ENCODE data around the gene B3GNT5. TPM values are rescaled to one million over a fixed set of nuclear protein-coding genes. Genes with fewer than 3 reads are reported as not detected.

Gene B3GNT5
- total and polyA plus RNA-seq, 2 donors (not counting 1 experiment from before 2014, with no cell fraction given): 0.96 to 1.3 TPM

GRCh38 chr3:183277260-183277659 is 24.2 kb downstream of the B3GNT5 start:
- no peak overlapping the region for H2AFZ ChIP-seq (ENCODE audit: low read length)
- H3K79me2 ChIP-seq (ENCODE audit: control insufficient read depth, insufficient read depth, low read length): no peaks in the 10 kb centered on the region
- no peak for TF ChIP-seq EZH2 (IDR thresholded peaks at IDR 0.05; ENCODE audit: low read length, missing control alignments)
- no peak for TF ChIP-seq CTCF (conservative IDR thresholded peaks at IDR 0.05 in 1 of 2, IDR thresholded peaks at IDR 0.05 in 1 of 2; ENCODE audit: low read depth in 1 of 2, low read length in 2 of 2)
- no peaks in the 10 kb centered on the region for H3K9me3 ChIP-seq (ENCODE audit: control insufficient read depth, insufficient read depth, low read depth, low read length)
- no peaks in the 10 kb centered on the region for H4K20me1 ChIP-seq (ENCODE audit: control insufficient read depth, extremely low read depth, insufficient read depth, low read length)
- no peak overlapping the region for H3K27ac ChIP-seq (ENCODE audit: insufficient read depth, low read length)
- no peaks in the 10 kb centered on the region for H3K27me3 ChIP-seq (ENCODE audit: control insufficient read depth, insufficient read depth, low read length)
- no peaks in the 10 kb centered on the region for H3K36me3 ChIP-seq (ENCODE audit: control insufficient read depth, insufficient read depth, low read length)
- no peak overlapping the region for H3K4me2 ChIP-seq (ENCODE audit: extremely low read depth, insufficient read depth, low read length)
- H3K9ac ChIP-seq (ENCODE audit: insufficient read depth, low read length): no peak overlapping the region
- H3K4me1 ChIP-seq (ENCODE audit: control insufficient read depth, extremely low read depth, insufficient read depth, low read length): no peaks in the 10 kb centered on the region
- H3K4me3 ChIP-seq (replicated peaks in 1 of 4; ENCODE audit: control extremely low read depth in 1 of 4, insufficient read depth in 1 of 4, low read depth in 3 of 4, low read length in 4 of 4): no peak overlapping the region
- DNase-seq (ENCODE audit: low read depth in 2 of 2): no peak

- no peak overlapping the region for H2AFZ ChIP-seq (ENCODE audit: low read length)
- no peak for DNase-seq (ENCODE audit: low read depth in 2 of 2)
- no peaks in the 10 kb centered on the region for H4K20me1 ChIP-seq (ENCODE audit: control insufficient read depth, extremely low read depth, insufficient read depth, low read length)
- H3K4me3 ChIP-seq (replicated peaks in 1 of 4; ENCODE audit: control extremely low read depth in 1 of 4, insufficient read depth in 1 of 4, low read depth in 3 of 4, low read length in 4 of 4): no peak overlapping the region
- TF ChIP-seq EZH2 (IDR thresholded peaks at IDR 0.05; ENCODE audit: low read length, missing control alignments) (no peak), CTCF (conservative IDR thresholded peaks at IDR 0.05 in 1 of 2, IDR thresholded peaks at IDR 0.05 in 1 of 2; ENCODE audit: low read depth in 1 of 2, low read length in 2 of 2) (no peak)
- H3K79me2 ChIP-seq (ENCODE audit: control insufficient read depth, insufficient read depth, low read length): no peaks in the 10 kb centered on the region
- H3K9ac ChIP-seq (ENCODE audit: insufficient read depth, low read length): no peak overlapping the region
- H3K36me3 ChIP-seq (ENCODE audit: control insufficient read depth, insufficient read depth, low read length): no peaks in the 10 kb centered on the region
- no peaks in the 10 kb centered on the region for H3K9me3 ChIP-seq (ENCODE audit: control insufficient read depth, insufficient read depth, low read depth, low read length)
- no peak overlapping the region for H3K27ac ChIP-seq (ENCODE audit: insufficient read depth, low read length)
- no peaks in the 10 kb centered on the region for H3K4me1 ChIP-seq (ENCODE audit: control insufficient read depth, extremely low read depth, insufficient read depth, low read length)
- no peaks in the 10 kb centered on the region for H3K27me3 ChIP-seq (ENCODE audit: control insufficient read depth, insufficient read depth, low read length)
- H3K4me2 ChIP-seq (ENCODE audit: extremely low read depth, insufficient read depth, low read length): no peak overlapping the region
Measured at GRCh38 chr3:183278479-183279088, 25.5 kb downstream of the B3GNT5 start.

- H3K4me1 ChIP-seq (ENCODE audit: control insufficient read depth, extremely low read depth, insufficient read depth, low read length): no peaks in the 10 kb centered on the region
- no peaks in the 10 kb centered on the region for H3K36me3 ChIP-seq (ENCODE audit: control insufficient read depth, insufficient read depth, low read length)
- no peak overlapping the region for H2AFZ ChIP-seq (ENCODE audit: low read length)
- no peak for DNase-seq (ENCODE audit: low read depth in 2 of 2)
- H3K9ac ChIP-seq (ENCODE audit: insufficient read depth, low read length): no peak overlapping the region
- H3K9me3 ChIP-seq (ENCODE audit: control insufficient read depth, insufficient read depth, low read depth, low read length): no peaks in the 10 kb centered on the region
- no peak overlapping the region for H3K27ac ChIP-seq (ENCODE audit: insufficient read depth, low read length)
- H3K4me3 ChIP-seq (replicated peaks in 1 of 4; ENCODE audit: control extremely low read depth in 1 of 4, insufficient read depth in 1 of 4, low read depth in 3 of 4, low read length in 4 of 4): no peak overlapping the region
- TF ChIP-seq CTCF (conservative IDR thresholded peaks at IDR 0.05 in 1 of 2, IDR thresholded peaks at IDR 0.05 in 1 of 2; ENCODE audit: low read depth in 1 of 2, low read length in 2 of 2): no peak
- TF ChIP-seq EZH2 (IDR thresholded peaks at IDR 0.05; ENCODE audit: low read length, missing control alignments): no peak
- H3K4me2 ChIP-seq (ENCODE audit: extremely low read depth, insufficient read depth, low read length): no peak overlapping the region
- H3K27me3 ChIP-seq (ENCODE audit: control insufficient read depth, insufficient read depth, low read length): no peaks in the 10 kb centered on the region
- no peaks in the 10 kb centered on the region for H4K20me1 ChIP-seq (ENCODE audit: control insufficient read depth, extremely low read depth, insufficient read depth, low read length)
- no peaks in the 10 kb centered on the region for H3K79me2 ChIP-seq (ENCODE audit: control insufficient read depth, insufficient read depth, low read length)
Measured at GRCh38 chr3:183279371-183279770, 26.3 kb downstream of the B3GNT5 start.

Measured in fibroblast of lung (primary cell).